Left ventricle myocardium inferior (tissue), 1 donor: ENCODE data around the gene RADX. TPM values are rescaled to one million over a fixed set of nuclear protein-coding genes. Genes with fewer than 3 reads are reported as not detected.

Experiments used
- DNase-seq: peaks from one replicate; pipeline ENCODE4 v3.0.0-alpha.2; 2020
- H3K27ac ChIP-seq: fragments of 200-600 bp; replicated peaks from 2 replicates; pipeline ENCODE4 v1.8.0; 2021
- H3K27me3 ChIP-seq: fragments of 200-600 bp; 2 replicates; pipeline ENCODE4 v1.8.0; 2021; ENCODE audit warnings: low read depth
- H3K36me3 ChIP-seq: fragments of 200-600 bp; 2 replicates; pipeline ENCODE4 v1.8.0; 2021
- H3K4me1 ChIP-seq: fragments of 200-600 bp; 2 replicates; pipeline ENCODE4 v1.8.0; 2021
- H3K4me3 ChIP-seq: fragments of 200-600 bp; 2 replicates; pipeline ENCODE4 v1.8.0; 2021; ENCODE audit warnings: mild to moderate bottlenecking, moderate library complexity
- H3K9me3 ChIP-seq: fragments of 200-600 bp; replicated peaks from 2 replicates; pipeline ENCODE4 v1.8.0; 2021
- intact Hi-C: fragments of 100-400 bp; cut with micrococcal nuclease; formaldehyde crosslinking; loops from one replicate; pipeline ENCODE4 v1.11.0; 2022
- total RNA-seq: library from RNA; stranded (reverse); fragmentation: NEBNext Ultra II Directional; extraction: Animal tissue kit (Norgen Biotek cat#: 25700); gene quantifications from one replicate; pipeline ENCODE4 v1.2.1, GENCODE V29; 2021
- TF ChIP-seq, protein P1 (sequence below): fragments of 200-600 bp; IDR thresholded peaks from 2 replicates; pipeline ENCODE4 v1.8.0; 2021; ENCODE audit warnings: antibody characterized with exemption, mild to moderate bottlenecking, borderline replicate concordance
- donor health status: DM: no; HTN: yes; CAD: no; lungs with severe emphysema.

RADX gene
- total RNA-seq, 1 donor from 2014 or later: 2.3 TPM

DNA sequence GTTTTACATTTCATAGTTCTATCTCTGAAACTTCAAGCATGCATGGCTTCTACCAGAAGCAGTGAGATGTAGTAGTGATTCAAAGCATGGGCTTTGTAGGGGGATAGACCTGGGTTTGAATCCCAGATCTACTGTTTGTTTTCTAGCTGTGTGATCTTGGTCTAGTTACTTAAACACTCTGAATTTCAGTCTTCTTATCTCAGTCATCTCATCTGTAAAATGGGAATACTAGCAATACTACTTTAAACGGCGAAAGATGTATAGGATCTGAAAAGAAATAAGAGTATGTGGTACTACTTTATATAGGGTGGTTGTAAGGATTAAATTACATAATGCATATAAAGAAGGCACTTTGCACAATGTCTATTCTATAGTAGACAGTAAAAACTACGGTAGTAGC, 94.7 kb downstream of the RADX start:
- Histone ChIP-seq H3K36me3 (no peaks in the 10 kb centered on the region), H3K4me3 (no peak overlapping the region), H3K9me3 (no peaks in the 10 kb centered on the region), H3K4me1 (no peaks in the 10 kb centered on the region), H3K27me3 (no peaks in the 10 kb centered on the region), H3K27ac (no peak overlapping the region)
- no peak for DNase-seq
- TF ChIP-seq, protein P1, sequence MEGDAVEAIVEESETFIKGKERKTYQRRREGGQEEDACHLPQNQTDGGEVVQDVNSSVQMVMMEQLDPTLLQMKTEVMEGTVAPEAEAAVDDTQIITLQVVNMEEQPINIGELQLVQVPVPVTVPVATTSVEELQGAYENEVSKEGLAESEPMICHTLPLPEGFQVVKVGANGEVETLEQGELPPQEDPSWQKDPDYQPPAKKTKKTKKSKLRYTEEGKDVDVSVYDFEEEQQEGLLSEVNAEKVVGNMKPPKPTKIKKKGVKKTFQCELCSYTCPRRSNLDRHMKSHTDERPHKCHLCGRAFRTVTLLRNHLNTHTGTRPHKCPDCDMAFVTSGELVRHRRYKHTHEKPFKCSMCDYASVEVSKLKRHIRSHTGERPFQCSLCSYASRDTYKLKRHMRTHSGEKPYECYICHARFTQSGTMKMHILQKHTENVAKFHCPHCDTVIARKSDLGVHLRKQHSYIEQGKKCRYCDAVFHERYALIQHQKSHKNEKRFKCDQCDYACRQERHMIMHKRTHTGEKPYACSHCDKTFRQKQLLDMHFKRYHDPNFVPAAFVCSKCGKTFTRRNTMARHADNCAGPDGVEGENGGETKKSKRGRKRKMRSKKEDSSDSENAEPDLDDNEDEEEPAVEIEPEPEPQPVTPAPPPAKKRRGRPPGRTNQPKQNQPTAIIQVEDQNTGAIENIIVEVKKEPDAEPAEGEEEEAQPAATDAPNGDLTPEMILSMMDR: no peak
- intact Hi-C loops: no loop called here

DNA sequence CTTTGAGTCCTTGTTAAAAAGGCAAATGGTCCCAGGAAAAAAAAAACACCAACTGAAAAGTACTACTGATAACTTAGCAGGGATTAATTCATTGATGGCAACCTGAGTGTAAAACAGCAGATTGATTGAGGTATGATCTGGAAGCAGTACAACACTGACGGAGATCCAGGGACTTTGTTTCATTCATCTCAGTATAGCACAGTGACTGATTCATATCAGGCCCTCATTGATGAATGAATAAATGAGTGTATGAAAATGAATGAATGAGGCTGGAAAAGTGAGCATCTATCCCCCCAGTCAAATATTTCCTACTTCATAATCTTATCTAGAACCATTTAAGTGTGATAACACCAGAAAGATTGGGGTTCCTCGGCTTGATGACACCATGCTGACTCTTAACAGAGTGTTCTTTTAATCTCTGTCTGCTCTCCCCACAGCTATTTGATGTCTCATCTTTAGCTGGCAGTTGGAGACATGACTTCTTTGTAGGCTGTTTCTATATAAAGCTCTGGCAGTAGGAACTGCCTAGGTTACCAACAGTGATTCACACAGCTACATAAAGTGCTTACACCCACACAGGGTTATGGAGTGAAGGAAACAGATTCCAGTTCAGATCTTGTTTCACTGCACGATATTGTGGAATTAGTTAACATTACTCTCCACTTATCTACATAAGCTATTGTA, 96.1 kb downstream of the RADX start:
- Histone ChIP-seq H3K27me3 (no peaks in the 10 kb centered on the region), H3K27ac (no peak overlapping the region), H3K36me3 (no peaks in the 10 kb centered on the region), H3K4me1 (no peaks in the 10 kb centered on the region), H3K4me3 (no peak overlapping the region), H3K9me3 (no peaks in the 10 kb centered on the region)
- intact Hi-C loops: no loop called here
- no peak for DNase-seq
- TF ChIP-seq, protein P1: no peak

DNA sequence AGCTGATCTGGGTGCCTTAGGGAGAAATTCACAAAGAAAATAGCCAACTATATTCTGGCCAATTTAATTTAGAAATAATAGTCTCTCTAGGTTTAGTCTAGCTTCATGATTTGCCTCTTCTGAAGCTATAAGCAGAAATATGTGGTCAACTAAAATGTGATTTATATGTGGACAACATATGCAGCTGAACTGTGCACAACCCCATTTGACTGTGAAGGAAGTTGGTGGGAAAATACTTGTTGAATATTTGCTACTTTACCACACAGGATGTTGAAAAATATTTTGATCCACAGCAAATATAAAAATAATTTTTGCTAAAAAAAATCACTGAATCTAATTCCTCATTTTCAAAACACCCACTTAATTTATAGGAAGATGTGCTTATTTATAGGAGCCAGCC, 99.0 kb downstream of the RADX start:
- intact Hi-C loops: no loop called here
- Histone ChIP-seq H3K27me3 (no peaks in the 10 kb centered on the region), H3K27ac (no peak overlapping the region), H3K4me3 (no peak overlapping the region), H3K4me1 (no peaks in the 10 kb centered on the region), H3K9me3 (no peaks in the 10 kb centered on the region), H3K36me3 (no peaks in the 10 kb centered on the region)
- DNase-seq: no peak
- TF ChIP-seq, protein P1: no peak

DNA sequence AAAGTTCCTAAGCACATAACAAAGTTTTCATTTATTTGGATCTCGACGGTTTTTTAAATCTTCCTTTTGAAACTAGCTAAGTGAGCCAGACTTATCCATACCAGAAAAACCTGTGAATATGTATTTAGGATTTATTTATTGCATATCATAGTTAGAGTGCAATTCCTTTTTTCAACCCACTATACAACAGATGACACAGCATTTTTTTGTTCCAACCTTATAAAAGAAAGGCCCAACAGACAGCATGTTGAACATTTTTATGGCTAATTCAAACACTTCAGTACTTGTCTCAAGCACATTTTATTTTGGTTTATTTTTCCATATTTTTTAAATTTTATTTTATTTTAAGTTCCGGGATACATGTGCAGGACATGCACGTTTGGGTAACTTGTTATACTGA, 99.6 kb downstream of the RADX start:
- Histone ChIP-seq H3K27me3 (no peaks in the 10 kb centered on the region), H3K36me3 (no peaks in the 10 kb centered on the region), H3K4me3 (no peak overlapping the region), H3K9me3 (no peaks in the 10 kb centered on the region), H3K27ac (no peak overlapping the region), H3K4me1 (no peaks in the 10 kb centered on the region)
- intact Hi-C loops: no loop called here
- no peak for DNase-seq
- TF ChIP-seq, protein P1: no peak

DNA sequence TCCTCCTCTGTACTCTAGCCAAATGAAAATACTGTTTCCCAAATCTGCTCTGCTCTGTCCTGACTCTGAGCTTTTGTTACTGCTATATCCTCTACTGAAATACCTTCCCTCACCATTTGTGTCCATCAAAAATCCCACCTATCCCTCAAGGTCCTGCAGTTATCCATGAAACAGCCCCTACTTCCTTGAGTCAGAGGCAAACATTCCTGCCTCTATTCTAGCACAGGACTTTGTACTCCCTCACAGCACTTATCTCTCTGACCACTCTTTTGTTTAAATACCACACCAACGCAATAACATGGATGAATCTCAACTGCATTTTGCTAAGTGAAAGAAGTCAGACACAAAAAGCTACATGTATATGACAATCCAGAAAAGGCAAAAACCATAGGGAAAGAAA, 104.2 kb downstream of the RADX start:
- no peaks in the 10 kb centered on the region for H3K36me3 ChIP-seq
- H3K4me1 ChIP-seq: no peaks in the 10 kb centered on the region
- intact Hi-C loops: no loop called here

More for the DNA sequence above, 104.2 kb downstream of the RADX start:
- H3K9me3 ChIP-seq: no peaks in the 10 kb centered on the region
- H3K27ac ChIP-seq: no peak overlapping the region
- H3K27me3 ChIP-seq: no peaks in the 10 kb centered on the region
- no peak overlapping the region for H3K4me3 ChIP-seq
- TF ChIP-seq, protein P1: no peak
- DNase-seq: no peak
